NCI-H345 treated with DMSO at 0.1 percent for 48 hours (cell line): ENCODE data around the gene ZNF681.
"Not testable (repeated sequence)": the region's sequence is repeated elsewhere in the genome, so short reads cannot be mapped to it uniquely, and the experiment has no call there.

ENCODE experiments used
- DNase-seq: peaks from one replicate; lab custom pipeline; 2025; ENCODE audit not compliant: unreplicated experiment; lab: John Stamatoyannopoulos, UW

ZNF681 gene

DNA sequence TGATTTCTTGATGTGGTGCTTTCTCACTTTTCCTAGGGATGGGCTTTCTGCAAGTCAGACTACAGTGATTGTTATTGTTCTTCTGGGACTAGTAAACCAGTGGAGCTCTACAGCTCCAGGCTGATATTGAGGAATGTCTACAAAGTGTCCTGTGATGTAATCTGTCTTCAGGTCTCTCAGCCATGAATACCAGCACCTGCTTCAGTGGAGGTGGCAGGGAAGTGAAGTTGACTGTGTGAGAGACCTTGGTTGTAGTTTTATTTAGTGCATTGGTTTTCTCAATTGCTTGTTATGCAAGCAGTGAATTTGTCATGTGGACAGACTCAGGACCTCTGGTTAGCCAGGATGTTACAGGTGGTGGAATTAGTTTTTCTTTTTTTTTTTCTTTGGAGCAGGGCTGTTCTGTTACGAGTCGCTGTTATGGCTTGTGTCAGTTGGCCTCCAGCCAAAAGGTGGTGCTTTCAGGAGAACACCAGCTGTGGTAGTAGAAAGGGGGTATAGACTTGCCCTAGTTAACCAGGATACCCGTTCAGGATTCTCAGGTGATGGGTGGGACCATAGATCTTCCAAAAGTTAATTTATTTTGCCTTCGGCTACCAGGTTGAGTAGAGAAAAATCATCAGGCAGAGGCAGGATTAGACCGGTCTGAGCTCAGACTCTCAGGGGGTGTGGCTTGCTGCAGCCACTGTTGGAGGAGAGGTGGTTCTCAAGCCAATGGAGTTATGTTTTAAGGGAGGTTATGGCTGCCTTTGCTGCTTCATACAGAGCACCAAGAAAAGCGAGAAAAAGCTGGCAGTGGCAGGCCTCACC is 59.8 kb downstream of the ZNF681 start:
- DNase-seq, result peak; percentile 25

DNA sequence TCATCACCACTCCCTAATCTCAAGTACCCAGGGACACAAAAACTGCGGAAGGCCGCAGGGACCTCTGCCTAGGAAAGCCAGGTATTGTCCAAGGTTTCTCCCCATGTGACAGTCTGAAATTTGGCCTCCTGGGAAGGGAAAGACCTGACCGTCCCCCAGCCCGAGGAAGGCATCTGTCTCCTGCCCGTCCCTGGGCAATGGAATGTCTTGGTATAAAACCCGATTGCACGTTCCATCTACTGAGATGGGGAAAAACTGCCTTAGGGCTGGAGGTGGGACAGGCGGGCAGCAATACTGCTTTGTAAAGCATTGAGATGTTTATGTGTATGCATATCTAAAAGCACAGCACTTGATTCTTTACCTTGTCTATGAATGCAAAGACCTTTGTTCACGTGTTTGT is 65.8 kb downstream of the ZNF681 start:
- DNase-seq, result not testable (repeated sequence)
